OCI-LY7 (cell line): Measurements from ENCODE around the gene KRTAP10-10. TPM values are rescaled to one million over a fixed set of nuclear protein-coding genes. Genes with fewer than 3 reads are reported as not detected.

Experiments
- BruUV-seq: library from RNA; stranded (reverse); fragments of 400-500 nt; replicated peaks from 2 replicates; lab custom pipeline; 2021; lab: Mats Ljungman, UMichigan
- CTCF ChIA-PET: fragments of 300-600 bp; sonication (Branson Sonifier 250); formaldehyde crosslinking; loops from one replicate; lab custom pipeline; 2022; ENCODE audit warnings: antibody characterized with exemption; ENCODE audit not compliant: unreplicated experiment; lab: Charles Lee
- POLR2A ChIA-PET: fragments of 300-600 bp; sonication (Branson Sonifier 250); formaldehyde crosslinking; loops from one replicate; lab custom pipeline; 2022; ENCODE audit warnings: antibody characterized with exemption; lab: Charles Lee
- DNase-seq: peaks from one replicate; pipeline ENCODE4 v3.0.0-alpha.2; 2015; ENCODE audit warnings: low spot score
- H2AFZ ChIP-seq: fragments of 200-600 bp; sonication (generic), shearing (Covaris generic); 2 replicates; pipeline ENCODE4 v1.6.1; 2014; ENCODE audit warnings: mild to moderate bottlenecking, antibody characterized with exemption, low read length, moderate library complexity
- H3K27ac ChIP-seq: fragments of 200-600 bp; sonication (generic); 2 replicates; pipeline ENCODE4 v1.5.1; 2014; ENCODE audit warnings: mixed run types, low read depth, mild to moderate bottlenecking, moderate library complexity, low read length, inconsistent platforms; ENCODE audit not compliant: poor library complexity, severe bottlenecking
- H3K36me3 ChIP-seq: fragments of 200-600 bp; sonication (generic); 2 replicates; pipeline ENCODE4 v1.6.1; 2014; ENCODE audit warnings: mild to moderate bottlenecking, antibody characterized with exemption, low read length, moderate library complexity, mixed read lengths; ENCODE audit not compliant: insufficient read depth
- H3K4me1 ChIP-seq: fragments of 200-600 bp; sonication (generic); 2 replicates; pipeline ENCODE4 v1.5.1; 2014; ENCODE audit warnings: mild to moderate bottlenecking, low read length; ENCODE audit not compliant: insufficient read depth, poor library complexity, severe bottlenecking
- H3K4me2 ChIP-seq: fragments of 200-600 bp; sonication (generic); 2 replicates; pipeline ENCODE4 v1.6.1; 2014; ENCODE audit warnings: mild to moderate bottlenecking, low read length
- H3K4me3 ChIP-seq: fragments of 200-600 bp; sonication (generic); 2 replicates; pipeline ENCODE4 v1.5.1; 2014; ENCODE audit warnings: mild to moderate bottlenecking, low read depth, low read length; ENCODE audit not compliant: poor library complexity, severe bottlenecking
- H3K79me2 ChIP-seq: fragments of 200-600 bp; sonication (generic); 2 replicates; pipeline ENCODE4 v1.6.1; 2016; ENCODE audit warnings: low read depth, mild to moderate bottlenecking, low read length, moderate library complexity, mixed read lengths; ENCODE audit not compliant: insufficient read depth
- H3K9me2 ChIP-seq: fragments of 200-600 bp; sonication (generic); 2 replicates; pipeline ENCODE4 v1.6.1; 2016; ENCODE audit warnings: mild to moderate bottlenecking, low read length, mixed read lengths; ENCODE audit not compliant: insufficient read depth
- H3K9me3 ChIP-seq: fragments of 200-600 bp; sonication (generic); 2 replicates; pipeline ENCODE4 v1.6.1; 2014; ENCODE audit warnings: mild to moderate bottlenecking, mixed run types, low read length, mixed read lengths
- H4K20me1 ChIP-seq: fragments of 200-600 bp; sonication (generic); 2 replicates; pipeline ENCODE4 v1.6.1; 2014; ENCODE audit warnings: mild to moderate bottlenecking, antibody characterized with exemption, low read length, moderate library complexity, mixed read lengths; ENCODE audit not compliant: insufficient read depth
- CTCF ChIP-seq: fragments of 200-600 bp; sonication (generic); conservative IDR thresholded peaks from 2 replicates; pipeline ENCODE4 v1.5.1; 2014; ENCODE audit warnings: mild to moderate bottlenecking, antibody characterized with exemption, low read length, moderate library complexity, mixed read lengths
- EZH2phosphoT487 ChIP-seq: fragments of 200-600 bp; sonication (generic); IDR thresholded peaks from 2 replicates; pipeline ENCODE4 v1.6.1; 2018; ENCODE audit warnings: low read depth, borderline replicate concordance, mild to moderate bottlenecking, mixed run types, antibody characterized with exemption, low read length, moderate library complexity, mixed read lengths
- intact Hi-C: fragments of 100-400 bp; cut with micrococcal nuclease; formaldehyde crosslinking; loops from one replicate; pipeline ENCODE4 v1.10.0; 2022; ENCODE audit not compliant: unreplicated experiment
- total RNA-seq, 2 experiments: library from RNA; depleted of rRNA in 1 of 2; stranded (reverse); fragments of >200 nt in 1 of 2; shearing (Covaris generic) in 1 of 2; gene quantifications; 2 replicates each; pipeline ENCODE4 v1.2.3, GENCODE V29; 2014 to 2022

The KRTAP10-10 gene
- total RNA-seq, 2 experiments from 2014 or later: not detected

- BruUV-seq: no TSS peak
- Histone ChIP-seq H3K9me3 (no peaks in the 10 kb centered on the region), H2AFZ (no peak overlapping the region), H3K4me3 (no peak overlapping the region), H3K4me2 (no peak overlapping the region), H3K9me2 (no peaks in the 10 kb centered on the region; the same call in 1 of the 2 replicates), H4K20me1 (no peaks in the 10 kb centered on the region), H3K79me2 (no peaks in the 10 kb centered on the region), H3K4me1 (no peaks in the 10 kb centered on the region), H3K36me3 (no peaks in the 10 kb centered on the region), H3K27ac (no peak overlapping the region)
- ChIA-PET POLR2A (no interaction called here), CTCF (no interaction called here)
- TF ChIP-seq EZH2phosphoT487: no peak
- no peak for TF ChIP-seq CTCF
- intact Hi-C loops: no loop called here
- DNase-seq: no peak
These were observed 33.7 kb downstream of the KRTAP10-10 start for GRCh38 chr21:44670642-44671432.

DNA sequence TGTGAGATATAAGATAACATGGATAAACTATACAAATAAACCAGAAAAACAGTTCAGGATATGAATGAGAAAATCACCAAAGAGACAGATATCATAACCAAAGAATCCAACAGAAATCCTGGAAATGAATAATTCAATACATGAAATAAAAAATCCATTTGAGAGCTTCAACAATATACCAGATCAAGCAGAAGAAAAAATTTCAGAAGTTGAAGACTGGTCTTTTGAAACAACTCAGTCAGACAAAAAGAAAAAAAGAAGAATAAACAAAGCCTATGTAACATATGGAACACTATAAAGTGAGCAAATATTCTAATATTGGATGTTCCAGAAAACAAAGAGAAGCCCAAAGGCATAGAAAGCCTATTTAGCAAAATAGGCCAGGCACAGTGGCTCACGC, 34.8 kb downstream of the KRTAP10-10 start:
- Histone ChIP-seq H3K27ac (no peak overlapping the region), H3K9me2 (no peaks in the 10 kb centered on the region; the same call in 1 of the 2 replicates), H3K79me2 (no peaks in the 10 kb centered on the region), H4K20me1 (no peaks in the 10 kb centered on the region), H3K36me3 (no peaks in the 10 kb centered on the region), H3K9me3 (no peaks in the 10 kb centered on the region), H3K4me3 (no peak overlapping the region), H2AFZ (no peak overlapping the region), H3K4me1 (no peaks in the 10 kb centered on the region), H3K4me2 (no peak overlapping the region)
- intact Hi-C loops: no loop called here
- DNase-seq: no peak
- ChIA-PET CTCF (no interaction called here), POLR2A (no interaction called here)
- no TSS peak for BruUV-seq
- TF ChIP-seq CTCF (no peak), EZH2phosphoT487 (no peak)

GRCh38 chr21:44677881-44678280, 40.7 kb downstream of the KRTAP10-10 start:
- no TSS peak for BruUV-seq
- ChIA-PET CTCF (no interaction called here), POLR2A (no interaction called here)
- no peaks in the 10 kb centered on the region for H3K9me3 ChIP-seq
- H4K20me1 ChIP-seq: no peaks in the 10 kb centered on the region
- DNase-seq: no peak
- H3K27ac ChIP-seq: no peak overlapping the region
- no peaks in the 10 kb centered on the region for H3K4me1 ChIP-seq
- no peaks in the 10 kb centered on the region for H3K36me3 ChIP-seq
- H3K79me2 ChIP-seq: no peaks in the 10 kb centered on the region
- intact Hi-C loops: no loop called here
- no peak overlapping the region for H3K4me3 ChIP-seq
- TF ChIP-seq CTCF (no peak), EZH2phosphoT487 (no peak)
- H3K9me2 ChIP-seq: no peaks in the 10 kb centered on the region; the same call in 1 of the 2 replicates
- no peak overlapping the region for H2AFZ ChIP-seq
- no peak overlapping the region for H3K4me2 ChIP-seq
